Activated CD8-positive, alpha-beta T cell treated with anti-CD3 and anti-CD28 coated beads for 36 hours (primary cell): ENCODE results near the gene IDS. TPM values are rescaled to one million over a fixed set of nuclear protein-coding genes. Genes with fewer than 3 reads are reported as not detected.
A peak's percentile ranks its signal among the peaks of the same experiment; 100 is the strongest.
"Not testable (repeated sequence)": the region's sequence is repeated elsewhere in the genome, so short reads cannot be mapped to it uniquely, and the experiment has no call there.

Experiments used
- ATAC-seq: fragments of 200-7000 bp; cut with Tn5 transposase; one replicate; pipeline ENCODE4 v1.10.0; 2021; ENCODE audit warnings: mild to moderate bottlenecking, moderate library complexity
- CTCF ChIA-PET: fragments of 350-600 bp; sonication (Branson Sonifier 250); formaldehyde crosslinking; loops from one replicate; lab custom pipeline; 2021; ENCODE audit warnings: antibody characterized with exemption; lab: Charles Lee
- POLR2A ChIA-PET: fragments of 350-600 bp; sonication (Branson Sonifier 250); formaldehyde crosslinking; loops from one replicate; lab custom pipeline; 2021; ENCODE audit warnings: antibody characterized with exemption; lab: Charles Lee
- DNase-seq: peaks from one replicate; pipeline ENCODE4 v3.0.0-alpha.2; 2020
- H3K27ac Mint-ChIP-seq: one replicate; pipeline ENCODE4 v1.8.0; 2021; ENCODE audit warnings: mild to moderate bottlenecking, mixed read lengths
- H3K27me3 Mint-ChIP-seq: one replicate; pipeline ENCODE4 v1.8.0; 2021; ENCODE audit warnings: mixed read lengths
- H3K36me3 Mint-ChIP-seq: one replicate; pipeline ENCODE4 v1.8.0; 2021; ENCODE audit warnings: low read depth, mixed read lengths
- H3K4me1 Mint-ChIP-seq: one replicate; pipeline ENCODE4 v1.8.0; 2021; ENCODE audit warnings: low read depth, mixed read lengths
- H3K4me3 Mint-ChIP-seq: one replicate; pipeline ENCODE4 v1.8.0; 2021; ENCODE audit warnings: mild to moderate bottlenecking, moderate library complexity, mixed read lengths
- H3K9me3 Mint-ChIP-seq: one replicate; pipeline ENCODE4 v1.8.0; 2021; ENCODE audit warnings: mixed read lengths
- CTCF ChIP-seq: fragments of 200-600 bp; IDR thresholded peaks from one replicate; pipeline ENCODE4 v1.8.0; 2022; ENCODE audit warnings: antibody characterized with exemption, mild to moderate bottlenecking
- intact Hi-C: fragments of 100-400 bp; cut with micrococcal nuclease; formaldehyde crosslinking; loops from one replicate; pipeline ENCODE4 v1.10.0; 2022
- total RNA-seq, 2 experiments: library from RNA; stranded (reverse); gene quantifications; one replicate each; pipeline ENCODE4 v1.2.3, GENCODE V29; 2021

The IDS gene
- total RNA-seq, 2 experiments from 2014 or later: 44.8 to 50.6 TPM

- peaks cover 37% of the 10 kb centered on the region for H3K4me1 Mint-ChIP-seq
- no peaks in the 10 kb centered on the region for H3K9me3 Mint-ChIP-seq
- peak; percentile 32 for TF ChIP-seq CTCF
- peaks cover 9% of the 10 kb centered on the region for H3K36me3 Mint-ChIP-seq
- H3K4me3 Mint-ChIP-seq: peak overlapping the region; percentile 92
- H3K27me3 Mint-ChIP-seq: no peaks in the 10 kb centered on the region
- ChIA-PET CTCF (interaction anchor here (0.7 kb wide), 1 partner anchor 35 kb away, joined by 4 read pairs; no protein-coding TSS in a partner anchor), POLR2A (interaction anchor here (0.6 to 1.4 kb wide), 3 partner anchors 11 to 1194 kb away, joined by 4 to 5 read pairs (median 4); partner anchors contain the start of gene EOLA1)
- DNase-seq: peak; percentile 80
- ATAC-seq: peak; percentile 76
- H3K27ac Mint-ChIP-seq: peak overlapping the region; percentile 96
- intact Hi-C loops: loop anchor here (10.0 kb wide), 1 partner anchor 430 kb away; the partner anchor contains the start of gene EOLA2
Measured at GRCh38 chrX:149504226-149504914, 736 bp downstream of the IDS start.

GRCh38 chrX:149503446-149503845 is 1.7 kb downstream of the IDS start:
- H3K4me1 Mint-ChIP-seq: peaks cover 37% of the 10 kb centered on the region
- DNase-seq: peak; percentile 79
- H3K4me3 Mint-ChIP-seq: peak overlapping the region; percentile 92
- CTCF ChIA-PET: interaction anchor here (0.7 kb wide), 1 partner anchor 36 kb away, joined by 4 read pairs; no protein-coding TSS in a partner anchor
- H3K36me3 Mint-ChIP-seq, H3K27ac Mint-ChIP-seq, H3K27me3 Mint-ChIP-seq, H3K9me3 Mint-ChIP-seq, POLR2A ChIA-PET: not testable (repeated sequence)
- intact Hi-C loops: loop anchor here (10.0 kb wide), 1 partner anchor 431 kb away; the partner anchor contains the start of gene EOLA2
- peak; percentile 59 for ATAC-seq

- H3K4me3 Mint-ChIP-seq, POLR2A ChIA-PET, ATAC-seq, H3K9me3 Mint-ChIP-seq, H3K27me3 Mint-ChIP-seq, DNase-seq: not testable (repeated sequence)
- Mint-ChIP-seq H3K4me1 (peaks cover 37% of the 10 kb centered on the region), H3K36me3 (peaks cover 10% of the 10 kb centered on the region), H3K27ac (peak overlapping the region; percentile 20)
- CTCF ChIA-PET: interaction anchor here (1.2 kb wide), 1 partner anchor 10 kb away, joined by 3 read pairs; no protein-coding TSS in a partner anchor
- intact Hi-C loops: loop anchor here (10.0 kb wide), 1 partner anchor 432 kb away; the partner anchor contains the start of gene EOLA2
Measured at GRCh38 chrX:149502923-149503322, 2.2 kb downstream of the IDS start.

GRCh38 chrX:149499766-149500165 is 5.3 kb downstream of the IDS start:
- POLR2A ChIA-PET: no interaction called here

GRCh38 chrX:149498767-149499166 is 6.3 kb downstream of the IDS start:
- ChIA-PET CTCF (no interaction called here), POLR2A (no interaction called here)
- Mint-ChIP-seq H3K27ac (no peak overlapping the region), H3K4me1 (peaks cover 26% of the 10 kb centered on the region), H3K9me3 (no peaks in the 10 kb centered on the region), H3K36me3 (peaks cover 14% of the 10 kb centered on the region), H3K4me3 (no peak overlapping the region), H3K27me3 (no peaks in the 10 kb centered on the region)
- ATAC-seq (no peak), DNase-seq (no peak)
- no peak for TF ChIP-seq CTCF
- intact Hi-C loops: no loop called here

More at GRCh38 chrX:149499766-149500165, 5.3 kb downstream of the IDS start:
- Mint-ChIP-seq H3K4me3 (no peak overlapping the region), H3K4me1 (peaks cover 28% of the 10 kb centered on the region), H3K27me3 (no peaks in the 10 kb centered on the region), H3K9me3 (no peaks in the 10 kb centered on the region), H3K36me3 (peaks cover 14% of the 10 kb centered on the region), H3K27ac (peak overlapping the region; percentile 10)
- no peak for TF ChIP-seq CTCF
- DNase-seq: no peak
- CTCF ChIA-PET: interaction anchor here (1.5 to 2.4 kb wide), 2 partner anchors 12 to 29 kb away, joined by 4 to 5 read pairs; no protein-coding TSS in a partner anchor
- no peak for ATAC-seq
- intact Hi-C loops: loop anchor here (10.0 kb wide), 1 partner anchor 435 kb away; the partner anchor contains the start of gene EOLA2

- no peak for TF ChIP-seq CTCF
- no peaks in the 10 kb centered on the region for H3K9me3 Mint-ChIP-seq
- ChIA-PET CTCF (no interaction called here), POLR2A (no interaction called here)
- intact Hi-C loops: no loop called here
- no peak overlapping the region for H3K27ac Mint-ChIP-seq
- H3K27me3 Mint-ChIP-seq: no peaks in the 10 kb centered on the region
- peaks cover 26% of the 10 kb centered on the region for H3K4me1 Mint-ChIP-seq
- DNase-seq (no peak), ATAC-seq (no peak)
- H3K4me3 Mint-ChIP-seq: no peak overlapping the region
- peaks cover 14% of the 10 kb centered on the region for H3K36me3 Mint-ChIP-seq
Measured at GRCh38 chrX:149497626-149498025, 7.5 kb downstream of the IDS start.
